HG03342 (cell line): ENCODE measurements around the gene THBS3.
"Not testable (repeated sequence)": the region's sequence is repeated elsewhere in the genome, so short reads cannot be mapped to it uniquely, and the experiment has no call there.

ENCODE experiments used
- ATAC-seq: cut with Tn5 transposase; IDR thresholded peaks from one replicate; pipeline ENCODE4 v1.9.1; 2021; ENCODE audit warnings: mild to moderate bottlenecking, moderate library complexity; ENCODE audit not compliant: unreplicated experiment

The THBS3 gene

GRCh38 chr1:155207806-155208540 is at the start of gene THBS3:
TSS of gene THBS3 (minus strand) at chr1:155207897. CDS start at chr1:155207876, 21 bp downstream.
- ATAC-seq, result no peak

DNA sequence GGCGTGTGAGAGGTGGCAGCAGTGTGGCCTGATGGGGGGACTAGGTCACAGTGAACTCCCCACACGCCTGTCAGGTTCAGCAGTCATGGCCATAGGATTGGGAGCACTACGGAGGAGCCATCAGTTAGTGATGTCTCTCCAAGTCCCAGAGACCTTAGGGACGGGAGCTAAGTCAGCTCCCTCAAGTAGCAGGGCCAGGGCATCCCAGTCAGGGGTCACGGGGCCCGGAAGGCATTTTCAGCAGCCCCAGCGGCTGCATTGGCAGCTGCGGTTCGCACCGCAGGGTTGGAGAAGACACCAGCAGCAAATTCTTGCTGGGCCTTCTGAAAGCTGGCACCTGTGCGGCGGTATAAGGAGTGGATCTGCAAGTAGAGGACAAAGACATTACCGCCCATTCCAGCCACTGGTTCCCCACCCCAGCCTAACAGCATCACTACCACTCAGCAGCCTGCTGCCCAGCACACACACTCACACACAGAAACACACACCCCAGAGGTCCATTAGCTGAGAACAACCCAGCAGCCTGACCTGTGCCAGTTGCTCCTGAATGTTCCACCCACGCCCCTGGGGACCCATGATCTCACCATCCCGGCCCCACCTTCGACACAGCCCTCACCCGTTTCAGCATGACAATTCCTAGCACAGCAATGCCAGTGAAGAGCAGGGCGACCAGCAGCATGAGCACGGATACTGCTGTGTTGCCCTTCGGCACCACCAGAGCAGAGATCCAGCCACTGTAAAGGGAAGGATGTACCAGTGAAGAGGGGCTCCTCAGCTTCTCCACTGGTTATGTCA is 48.6 kb upstream of the THBS3 start:
- ATAC-seq, result no peak

DNA sequence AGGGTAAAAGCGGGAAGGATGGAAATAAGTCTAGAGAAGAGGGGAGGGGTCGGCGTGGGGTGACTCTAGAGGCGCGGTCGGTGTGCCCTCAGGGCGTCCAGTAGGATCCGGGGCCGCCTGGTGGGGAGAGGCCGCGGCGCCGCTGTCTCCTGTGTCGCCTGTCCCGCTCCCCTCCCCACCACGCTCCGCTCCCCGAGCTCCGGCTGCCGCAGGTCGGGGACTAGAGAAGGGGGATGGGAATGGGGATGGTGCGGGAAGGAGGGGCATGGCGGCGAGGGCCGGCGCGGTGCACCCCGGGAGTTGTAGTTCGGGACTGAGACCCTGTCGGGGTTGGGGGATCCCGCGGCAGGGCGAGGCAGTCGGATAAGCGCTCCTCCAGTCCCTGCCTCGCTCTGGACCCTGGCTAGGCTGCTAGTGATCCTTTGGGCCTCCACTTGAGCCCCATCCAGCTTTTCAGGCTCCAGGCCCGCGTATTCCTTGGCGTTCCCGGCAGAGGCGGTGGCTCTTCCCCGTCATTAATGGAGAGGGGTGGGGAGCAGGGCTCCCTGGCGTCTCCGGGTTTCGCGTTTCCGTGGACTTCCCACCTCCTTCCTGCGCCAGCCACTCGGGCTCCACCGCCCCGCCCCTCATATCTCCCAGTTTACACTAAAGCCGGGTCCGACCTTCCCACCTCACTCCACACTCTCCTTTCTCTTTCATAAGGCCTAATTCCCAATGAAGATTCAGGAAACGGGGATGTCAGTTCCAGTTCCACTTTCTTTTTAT is 47.7 kb upstream of the THBS3 start, which contains the start of gene ENTREP3:
TSS of gene ENTREP3 (minus strand) at position 241 of the 765 bp plus-strand sequence. CDS start 606 bp downstream, outside the sequence.
- peak; percentile 59 for ATAC-seq

- no peak for ATAC-seq
Observed at GRCh38 chr1:155254714-155255242, 47.1 kb upstream of the THBS3 start.

GRCh38 chr1:155254228-155254713 is 46.6 kb upstream of the THBS3 start:
- ATAC-seq, result no peak

- no peak for ATAC-seq
Observed at GRCh38 chr1:155253797-155254196, 46.1 kb upstream of the THBS3 start.

DNA sequence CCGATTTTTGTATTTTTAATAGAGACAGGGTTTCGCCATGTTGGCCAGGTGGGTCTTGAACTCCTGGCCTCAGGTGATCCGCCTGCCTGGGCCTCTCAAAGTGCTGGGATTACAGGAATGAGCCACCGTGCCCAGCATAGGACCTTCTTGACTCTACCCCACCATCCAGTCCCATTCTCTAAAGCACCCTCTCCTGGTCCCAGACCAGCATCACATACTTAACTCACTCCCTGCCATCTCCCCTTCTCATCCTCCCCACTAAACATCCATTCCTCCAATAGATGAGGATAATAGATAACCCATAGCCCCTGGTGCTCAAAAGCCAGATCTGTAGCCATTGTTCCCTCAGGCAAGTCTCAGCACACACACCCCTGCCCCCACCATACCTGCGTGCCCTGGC is 45.5 kb upstream of the THBS3 start:
- no peak for ATAC-seq

DNA sequence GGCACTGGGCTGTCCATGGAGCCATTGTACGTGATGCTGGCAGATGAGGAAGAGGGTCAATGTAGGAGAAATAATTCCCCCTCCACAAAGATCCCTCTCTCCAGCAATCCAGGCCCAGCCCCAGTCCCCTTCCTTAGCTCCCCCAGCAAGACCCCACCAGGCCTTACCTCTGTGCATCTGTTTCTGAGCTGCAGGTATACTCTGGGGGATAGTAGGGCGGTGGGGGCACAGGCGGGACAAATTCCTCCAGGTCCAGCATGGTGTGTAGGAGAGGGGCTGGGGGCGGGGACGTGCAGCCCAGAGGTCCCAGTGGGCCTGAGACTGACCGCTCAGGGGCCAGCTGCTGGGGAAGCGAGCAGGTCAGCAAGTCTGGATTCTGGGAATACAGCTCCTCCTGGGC is 43.9 kb upstream of the THBS3 start:
- ATAC-seq, result no peak

- peak; percentile 87 for ATAC-seq
Observed at GRCh38 chr1:155250633-155251449, 43.1 kb upstream of the THBS3 start.

GRCh38 chr1:155250246-155250632 is 42.5 kb upstream of the THBS3 start:
- no peak for ATAC-seq

DNA sequence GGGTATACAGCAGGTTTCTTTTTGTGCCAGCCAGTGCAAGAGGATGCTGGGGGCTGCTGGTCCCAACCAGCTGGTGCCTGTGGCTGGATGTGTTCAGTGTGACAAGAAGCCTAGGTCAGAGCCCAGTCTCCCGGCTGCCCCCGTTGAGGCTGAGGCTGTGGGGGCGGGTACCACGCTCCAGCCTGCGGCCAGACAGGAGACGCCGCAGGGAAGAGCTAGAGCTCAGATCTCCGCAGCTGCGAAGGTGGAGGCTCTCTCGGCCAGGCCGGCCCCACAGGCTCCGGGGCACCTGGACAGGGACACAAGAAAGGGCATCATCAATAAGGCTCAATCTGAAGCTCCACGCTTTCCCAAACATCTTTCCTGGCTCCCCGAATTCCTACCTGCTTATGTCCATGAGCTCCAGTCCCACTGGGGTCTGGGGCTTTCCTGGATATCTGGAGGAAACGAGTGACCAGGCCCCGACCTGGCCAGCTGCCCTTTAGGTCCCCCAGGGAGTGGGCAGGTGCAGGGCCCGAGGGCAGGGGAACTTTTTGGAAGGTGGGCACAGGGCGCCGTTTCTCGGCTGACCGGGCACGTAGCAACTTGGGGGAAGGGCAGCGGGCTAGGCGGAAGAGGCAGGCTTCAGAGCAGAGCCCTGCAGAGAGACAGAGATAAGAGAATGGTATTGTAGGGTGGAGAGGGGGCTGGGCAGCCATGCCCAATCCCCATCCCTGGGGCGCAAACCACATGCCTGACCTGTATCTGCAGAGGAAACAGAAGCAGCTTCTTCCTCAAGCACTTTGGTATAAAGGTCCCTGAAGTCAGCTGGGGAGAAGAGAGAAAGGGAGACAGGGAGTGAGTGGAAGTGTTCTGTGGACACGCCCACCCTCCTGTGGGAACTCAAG is 40.2 kb upstream of the THBS3 start:
- ATAC-seq, result no peak

GRCh38 chr1:155246796-155247195 is 39.1 kb upstream of the THBS3 start:
- not testable (repeated sequence) for ATAC-seq

GRCh38 chr1:155245163-155245524 is 37.4 kb upstream of the THBS3 start:
- no peak for ATAC-seq

DNA sequence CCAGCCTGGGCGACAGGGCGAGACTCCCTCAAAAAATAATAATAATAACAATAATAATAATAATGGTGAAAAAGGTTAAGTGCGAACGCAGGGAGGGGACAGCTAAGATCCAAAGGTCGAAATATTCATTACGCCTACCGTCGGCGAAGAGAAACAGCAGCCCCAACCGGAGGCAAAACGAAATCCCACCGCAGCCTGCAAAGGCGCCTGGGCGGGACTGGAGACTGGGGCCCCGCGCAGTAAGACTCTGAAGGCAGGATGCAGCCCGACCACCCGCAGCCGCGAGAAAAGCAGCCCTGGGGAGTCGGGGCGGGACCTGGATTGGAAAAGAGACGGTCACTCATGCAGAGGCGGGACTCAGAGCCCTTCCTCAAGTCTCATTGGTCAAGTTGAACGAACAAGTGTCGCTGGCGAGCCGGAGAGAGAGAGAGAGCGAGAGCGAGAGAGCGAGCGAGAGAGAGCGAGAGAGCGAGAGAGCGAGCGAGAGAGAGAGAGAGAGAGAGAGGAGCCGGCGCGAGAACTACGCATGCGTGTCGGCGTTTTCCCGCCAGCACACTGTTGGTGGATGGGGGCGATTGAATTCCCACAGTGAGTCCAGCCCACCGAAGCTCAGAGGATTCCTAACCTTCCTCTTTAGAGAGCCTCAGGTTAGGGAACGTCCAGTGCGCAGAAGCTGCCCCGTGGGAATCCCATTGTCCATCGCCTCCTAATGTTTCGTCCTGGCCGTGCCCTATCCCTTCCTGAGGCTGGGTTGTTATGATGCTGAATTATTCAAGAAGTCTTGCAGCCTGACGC is 36.9 kb upstream of the THBS3 start:
- ATAC-seq, result peak; percentile 84

DNA sequence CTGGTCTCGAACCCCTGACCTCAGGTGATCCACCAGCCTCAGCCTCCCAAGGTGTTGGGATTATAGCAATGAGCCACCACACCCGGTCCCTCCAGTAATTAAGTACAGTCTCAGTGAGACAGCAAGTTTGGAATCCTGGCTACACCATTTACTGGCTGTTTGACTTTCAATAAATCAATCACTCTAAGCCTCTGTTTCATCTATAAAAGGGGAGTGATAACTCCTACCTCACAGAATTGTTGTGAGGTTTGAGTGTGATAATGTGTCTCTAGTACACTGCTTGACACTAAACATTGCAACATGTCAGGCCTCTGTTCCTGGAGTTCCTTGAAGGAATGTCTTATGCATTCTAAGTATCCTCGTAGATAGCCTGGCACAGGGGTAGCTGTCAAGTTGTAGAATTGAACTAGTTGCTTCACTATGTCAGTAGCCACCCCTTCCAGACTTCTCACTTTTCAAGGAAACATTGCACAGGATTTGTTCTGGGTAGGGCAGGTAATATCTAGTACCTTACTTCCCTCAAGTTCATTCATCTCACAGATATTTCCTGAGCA is 35.2 kb upstream of the THBS3 start:
- no peak for ATAC-seq

- ATAC-seq, result no peak
Observed at GRCh38 chr1:155241841-155242264, 34.2 kb upstream of the THBS3 start.

GRCh38 chr1:155241069-155241679 is 33.5 kb upstream of the THBS3 start:
- peak; percentile 33 for ATAC-seq

GRCh38 chr1:155236451-155236850 is 28.8 kb upstream of the THBS3 start:
- no peak for ATAC-seq
